ENCODE data around the gene SLC10A6.

- no peak for TF ChIP-seq CTCF (IDR thresholded peaks at IDR 0.05)
- TF ChIP-seq POLR2A (IDR thresholded peaks at IDR 0.05): no peak
- TF ChIP-seq EP300 (IDR thresholded peaks at IDR 0.05): no peak
These were observed 21.4 kb upstream of the SLC10A6 start for GRCh38 chr4:86870442-86871069.
